Measurements from ENCODE around the gene SLITRK6.

SLITRK6 gene, protein sequence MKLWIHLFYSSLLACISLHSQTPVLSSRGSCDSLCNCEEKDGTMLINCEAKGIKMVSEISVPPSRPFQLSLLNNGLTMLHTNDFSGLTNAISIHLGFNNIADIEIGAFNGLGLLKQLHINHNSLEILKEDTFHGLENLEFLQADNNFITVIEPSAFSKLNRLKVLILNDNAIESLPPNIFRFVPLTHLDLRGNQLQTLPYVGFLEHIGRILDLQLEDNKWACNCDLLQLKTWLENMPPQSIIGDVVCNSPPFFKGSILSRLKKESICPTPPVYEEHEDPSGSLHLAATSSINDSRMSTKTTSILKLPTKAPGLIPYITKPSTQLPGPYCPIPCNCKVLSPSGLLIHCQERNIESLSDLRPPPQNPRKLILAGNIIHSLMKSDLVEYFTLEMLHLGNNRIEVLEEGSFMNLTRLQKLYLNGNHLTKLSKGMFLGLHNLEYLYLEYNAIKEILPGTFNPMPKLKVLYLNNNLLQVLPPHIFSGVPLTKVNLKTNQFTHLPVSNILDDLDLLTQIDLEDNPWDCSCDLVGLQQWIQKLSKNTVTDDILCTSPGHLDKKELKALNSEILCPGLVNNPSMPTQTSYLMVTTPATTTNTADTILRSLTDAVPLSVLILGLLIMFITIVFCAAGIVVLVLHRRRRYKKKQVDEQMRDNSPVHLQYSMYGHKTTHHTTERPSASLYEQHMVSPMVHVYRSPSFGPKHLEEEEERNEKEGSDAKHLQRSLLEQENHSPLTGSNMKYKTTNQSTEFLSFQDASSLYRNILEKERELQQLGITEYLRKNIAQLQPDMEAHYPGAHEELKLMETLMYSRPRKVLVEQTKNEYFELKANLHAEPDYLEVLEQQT

DNA sequence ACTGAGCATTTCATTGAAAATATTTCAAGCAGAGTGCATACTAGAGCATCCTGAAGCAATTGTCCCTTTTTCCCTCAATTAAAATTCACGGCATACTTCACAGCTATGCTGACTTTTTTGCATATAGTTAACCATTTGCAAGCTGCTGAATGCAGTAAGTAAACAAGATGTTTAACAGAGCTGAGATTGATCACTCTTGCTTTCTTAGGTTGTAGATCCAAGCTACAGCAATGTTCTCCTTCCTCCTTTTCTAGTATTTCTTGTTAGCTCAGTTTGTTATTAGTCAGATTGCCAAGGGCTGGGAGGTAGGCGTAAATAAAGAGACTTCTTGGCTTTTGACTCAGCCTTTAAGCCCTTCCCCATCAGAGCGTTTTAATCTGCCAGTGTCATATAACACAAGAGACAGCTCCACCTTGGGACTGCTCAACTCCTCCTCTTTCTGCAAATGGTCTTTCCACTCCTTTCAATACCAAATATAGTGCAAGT, at the start of gene SLITRK6:
SLITRK6 (minus strand) TSS at position 323 of the 486 bp plus-strand sequence. CDS start 2,911 bp downstream, outside the sequence.
- in situ Hi-C loops (cut with HindIII; ENCODE audit: low pct_unique_long_range_greater_than_20kb, low sequenced_read_pairs): no loop called here
- TF ChIP-seq JUND (IDR thresholded peaks at IDR 0.05; ENCODE audit: low read depth): no peak
- peak; percentile 5 to 77 for DNase-seq (ENCODE audit: low read depth in 1 of 2, low spot score in 1 of 2)

DNA sequence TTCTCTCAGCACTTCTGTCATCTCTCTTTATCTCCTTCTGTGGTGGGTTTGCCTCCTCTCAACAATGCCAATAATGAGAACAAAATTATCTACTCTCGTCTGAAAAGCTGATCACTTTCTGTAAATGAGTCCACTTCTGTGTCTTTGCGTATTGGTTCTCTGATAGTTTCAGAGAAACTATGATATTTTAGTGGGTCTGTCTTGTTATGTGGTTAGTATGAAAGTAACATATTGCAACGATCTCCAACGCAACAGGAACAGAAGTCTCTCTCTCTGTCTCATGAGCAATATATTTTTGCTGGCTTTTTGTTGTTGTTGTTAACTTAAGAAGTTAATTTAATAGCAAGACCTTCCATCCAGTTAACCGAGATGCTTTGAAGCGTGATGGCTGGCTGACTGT, 47.8 kb upstream of the SLITRK6 start:
- no peak for DNase-seq (ENCODE audit: low read depth in 1 of 2, low spot score in 1 of 2)
- no peak for TF ChIP-seq JUND (IDR thresholded peaks at IDR 0.05; ENCODE audit: low read depth)
- in situ Hi-C loops (cut with HindIII; ENCODE audit: low pct_unique_long_range_greater_than_20kb, low sequenced_read_pairs): no loop called here

DNA sequence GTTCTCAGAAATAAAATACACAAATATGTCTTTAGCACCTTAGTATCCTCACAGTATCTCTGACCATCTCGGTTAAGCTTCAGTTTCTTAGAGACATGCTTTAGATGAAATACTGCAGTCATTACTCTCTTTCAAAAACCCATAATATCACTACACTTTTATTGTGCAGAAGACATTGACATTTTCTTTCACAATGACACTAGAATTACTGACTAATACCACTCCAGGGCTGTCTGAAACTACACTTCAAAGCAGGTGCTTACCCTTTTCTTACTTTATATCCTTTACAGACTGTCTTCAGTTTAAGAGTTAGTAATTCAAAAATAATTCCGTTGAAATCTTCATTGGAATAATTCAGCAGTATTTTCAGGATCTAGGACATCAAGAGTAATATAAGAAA, 42.2 kb upstream of the SLITRK6 start:
- in situ Hi-C loops (cut with HindIII; ENCODE audit: low pct_unique_long_range_greater_than_20kb, low sequenced_read_pairs): no loop called here
- no peak for TF ChIP-seq JUND (IDR thresholded peaks at IDR 0.05; ENCODE audit: low read depth)
- no peak for DNase-seq (ENCODE audit: low read depth in 1 of 2, low spot score in 1 of 2)

DNA sequence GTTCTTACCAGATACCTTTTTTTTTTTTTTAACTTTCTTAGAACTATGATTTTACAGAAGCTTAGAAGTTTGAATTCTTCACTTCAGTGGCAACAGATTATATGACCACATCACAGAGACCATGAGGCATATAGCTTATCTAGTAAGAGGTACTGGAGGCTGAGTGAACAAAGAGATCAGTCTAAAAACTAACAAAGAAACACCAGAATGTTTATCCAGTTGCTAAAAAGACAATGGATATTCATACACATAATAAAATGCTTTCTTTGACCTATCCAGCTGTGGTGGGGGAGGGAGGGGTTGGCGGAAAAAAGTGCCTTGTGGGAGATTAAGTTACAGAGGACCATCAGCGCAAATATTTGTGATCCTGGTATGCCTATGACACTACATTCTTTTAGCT, 34.7 kb upstream of the SLITRK6 start:
- no peak for DNase-seq (ENCODE audit: low read depth in 1 of 2, low spot score in 1 of 2)
- in situ Hi-C loops (cut with HindIII; ENCODE audit: low pct_unique_long_range_greater_than_20kb, low sequenced_read_pairs): no loop called here
- TF ChIP-seq JUND (IDR thresholded peaks at IDR 0.05; ENCODE audit: low read depth): no peak

DNA sequence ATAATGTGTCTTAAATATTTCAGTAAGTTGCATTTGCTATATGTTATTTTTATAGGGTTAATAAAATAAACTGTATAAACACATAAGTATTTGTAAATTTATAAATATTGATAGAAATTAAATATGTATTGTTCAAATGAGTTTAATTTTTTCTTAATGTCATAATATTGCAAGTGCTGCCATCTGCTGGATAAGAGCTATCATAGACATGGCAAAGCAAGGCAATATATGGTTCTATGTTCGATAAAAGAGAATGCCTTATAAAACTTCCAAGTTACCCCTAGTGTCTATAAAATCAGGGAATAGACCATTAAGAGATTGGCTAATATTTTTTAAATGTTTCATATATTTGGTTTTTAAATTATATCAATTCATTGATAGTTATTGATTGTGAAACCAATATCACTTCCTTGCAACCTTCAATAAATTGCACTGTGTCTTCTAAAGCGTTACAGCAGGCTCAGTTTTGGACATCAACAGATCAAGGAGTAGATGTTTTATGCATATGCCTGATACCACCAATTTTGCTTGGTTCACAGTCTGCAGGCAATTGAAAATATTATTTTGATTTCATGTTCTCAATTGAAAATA, 29.0 kb upstream of the SLITRK6 start:
- peak in 1 of 2 experiments; percentile 42 for DNase-seq (ENCODE audit: low read depth in 1 of 2, low spot score in 1 of 2)
- no peak for TF ChIP-seq JUND (IDR thresholded peaks at IDR 0.05; ENCODE audit: low read depth)
- in situ Hi-C loops (cut with HindIII; ENCODE audit: low pct_unique_long_range_greater_than_20kb, low sequenced_read_pairs): no loop called here

DNA sequence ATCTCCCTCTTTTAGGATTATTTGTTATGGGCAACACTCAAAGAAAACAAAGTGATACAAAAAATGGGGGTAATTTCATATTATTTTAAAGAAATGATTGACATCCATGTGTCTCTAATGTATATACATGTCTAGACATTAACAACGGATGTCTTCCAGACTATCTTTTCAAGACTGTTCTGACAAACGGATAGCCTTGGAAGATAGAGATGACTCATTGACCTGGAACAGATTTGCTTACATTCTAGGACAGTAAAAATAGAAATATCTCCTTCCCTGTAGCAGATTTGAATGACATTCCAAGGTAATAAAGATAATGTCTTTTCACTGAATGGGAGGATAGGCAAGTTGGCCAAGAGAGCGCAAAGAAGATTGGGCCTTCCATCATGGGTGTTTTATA, 26.2 kb upstream of the SLITRK6 start:
- TF ChIP-seq JUND (IDR thresholded peaks at IDR 0.05; ENCODE audit: low read depth): no peak
- DNase-seq (ENCODE audit: low read depth in 1 of 2, low spot score in 1 of 2): no peak
- in situ Hi-C loops (cut with HindIII; ENCODE audit: low pct_unique_long_range_greater_than_20kb, low sequenced_read_pairs): no loop called here

DNA sequence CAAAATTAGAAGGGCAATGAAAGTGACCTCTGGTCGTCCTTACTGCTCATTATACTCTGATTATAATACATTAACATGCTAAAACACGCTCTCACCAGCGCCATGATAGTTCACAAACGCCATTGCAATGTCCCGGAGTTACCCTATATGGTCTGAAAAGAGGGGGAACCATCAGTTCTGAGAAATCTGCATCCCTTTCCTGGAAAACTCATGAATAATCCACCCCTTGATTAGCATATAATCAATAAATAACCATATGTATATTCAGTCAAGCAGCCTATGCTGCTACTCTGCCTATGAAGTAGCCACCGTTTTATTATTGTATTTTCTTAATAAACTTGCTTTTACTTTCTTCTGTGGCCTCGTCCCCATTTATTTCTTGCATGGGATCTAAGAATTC, 24.6 kb upstream of the SLITRK6 start:
- in situ Hi-C loops (cut with HindIII; ENCODE audit: low pct_unique_long_range_greater_than_20kb, low sequenced_read_pairs): no loop called here

DNA sequence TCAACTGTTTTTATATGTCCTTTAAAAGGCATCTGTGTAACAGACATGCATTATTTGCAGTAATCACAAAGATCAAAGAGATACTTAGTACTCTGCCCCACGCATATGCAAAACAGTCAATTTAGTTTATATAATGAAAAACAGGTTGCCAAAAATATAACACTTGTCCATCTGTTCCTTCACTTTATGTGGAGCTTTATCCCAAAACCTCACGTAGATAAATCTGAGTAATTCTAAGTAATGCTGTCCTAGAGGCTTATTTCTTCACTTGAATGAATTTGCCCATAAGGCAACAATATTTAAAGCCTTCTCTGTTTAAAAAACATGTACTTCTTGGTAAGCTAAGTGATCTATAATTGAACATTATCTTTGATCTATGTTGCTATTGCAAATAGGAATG, 20.3 kb upstream of the SLITRK6 start:
- in situ Hi-C loops (cut with HindIII; ENCODE audit: low pct_unique_long_range_greater_than_20kb, low sequenced_read_pairs): no loop called here
- DNase-seq (ENCODE audit: low read depth in 1 of 2, low spot score in 1 of 2): no peak
- TF ChIP-seq JUND (IDR thresholded peaks at IDR 0.05; ENCODE audit: low read depth): no peak

More for the DNA sequence above, 24.6 kb upstream of the SLITRK6 start:
- no peak for DNase-seq (ENCODE audit: low read depth in 1 of 2, low spot score in 1 of 2)
- TF ChIP-seq JUND (IDR thresholded peaks at IDR 0.05; ENCODE audit: low read depth): no peak

DNA sequence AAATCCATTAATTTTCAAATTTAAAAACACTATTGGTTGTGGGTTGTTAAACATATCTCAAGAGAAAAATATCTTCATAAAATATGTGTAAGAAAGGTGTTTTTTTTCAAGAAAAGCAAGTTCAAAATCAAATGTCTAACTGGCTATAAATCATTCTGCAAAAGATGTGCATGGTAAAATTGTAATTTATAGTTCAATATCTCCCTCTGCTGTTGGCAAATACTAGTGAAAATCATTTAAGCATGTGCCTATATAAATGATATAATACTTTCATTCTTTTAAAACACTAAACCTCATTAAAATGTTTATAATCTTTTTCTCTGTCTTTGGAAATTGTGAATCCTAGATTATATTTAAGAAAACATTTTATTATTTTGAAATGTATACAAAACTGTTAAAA, 17.2 kb upstream of the SLITRK6 start:
- TF ChIP-seq JUND (IDR thresholded peaks at IDR 0.05; ENCODE audit: low read depth): no peak
- DNase-seq (ENCODE audit: low read depth in 1 of 2, low spot score in 1 of 2): peak in 1 of 2 experiments; percentile 24
- in situ Hi-C loops (cut with HindIII; ENCODE audit: low pct_unique_long_range_greater_than_20kb, low sequenced_read_pairs): no loop called here

DNA sequence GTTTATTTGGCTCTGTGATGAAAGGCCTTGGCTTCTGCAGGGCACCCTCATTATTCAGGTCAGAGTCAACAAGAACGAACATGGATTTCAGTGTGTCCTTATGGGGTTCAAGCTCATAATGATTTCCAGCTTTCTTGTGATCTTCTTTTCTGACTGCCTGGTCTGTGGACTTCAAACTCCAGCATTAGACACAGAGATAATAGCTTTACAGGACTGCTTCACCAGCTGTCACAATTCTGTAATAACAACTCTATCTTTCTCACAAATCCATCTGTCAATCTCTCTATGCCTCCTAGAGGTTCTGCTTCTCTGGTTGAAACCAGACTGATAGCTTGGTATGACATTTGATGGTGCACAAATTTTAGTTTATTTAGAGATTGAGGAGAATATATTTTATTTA, 13.1 kb upstream of the SLITRK6 start:
- TF ChIP-seq JUND (IDR thresholded peaks at IDR 0.05; ENCODE audit: low read depth): no peak
- DNase-seq (ENCODE audit: low read depth in 1 of 2, low spot score in 1 of 2): no peak
- in situ Hi-C loops (cut with HindIII; ENCODE audit: low pct_unique_long_range_greater_than_20kb, low sequenced_read_pairs): no loop called here

DNA sequence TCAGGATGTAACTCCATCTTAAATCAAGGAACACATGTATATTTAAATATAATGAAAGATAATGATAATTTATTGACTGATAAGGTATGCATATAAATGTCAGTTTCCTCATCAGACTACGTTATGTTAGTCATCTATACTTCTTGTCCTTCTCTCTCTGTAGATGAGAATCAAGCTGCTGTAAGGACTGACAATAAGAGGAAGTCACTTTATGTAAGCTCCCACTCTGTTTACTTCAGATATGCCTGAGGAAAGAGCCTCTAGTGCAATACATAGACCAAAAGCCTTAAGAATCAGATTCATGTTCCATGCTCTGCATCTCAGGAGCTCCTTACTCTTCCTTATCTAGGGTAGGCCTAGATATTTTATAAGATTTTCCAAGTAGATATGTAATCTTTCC, 9.6 kb upstream of the SLITRK6 start:
- DNase-seq (ENCODE audit: low read depth in 1 of 2, low spot score in 1 of 2): no peak
- no peak for TF ChIP-seq JUND (IDR thresholded peaks at IDR 0.05; ENCODE audit: low read depth)
- in situ Hi-C loops (cut with HindIII; ENCODE audit: low pct_unique_long_range_greater_than_20kb, low sequenced_read_pairs): no loop called here

DNA sequence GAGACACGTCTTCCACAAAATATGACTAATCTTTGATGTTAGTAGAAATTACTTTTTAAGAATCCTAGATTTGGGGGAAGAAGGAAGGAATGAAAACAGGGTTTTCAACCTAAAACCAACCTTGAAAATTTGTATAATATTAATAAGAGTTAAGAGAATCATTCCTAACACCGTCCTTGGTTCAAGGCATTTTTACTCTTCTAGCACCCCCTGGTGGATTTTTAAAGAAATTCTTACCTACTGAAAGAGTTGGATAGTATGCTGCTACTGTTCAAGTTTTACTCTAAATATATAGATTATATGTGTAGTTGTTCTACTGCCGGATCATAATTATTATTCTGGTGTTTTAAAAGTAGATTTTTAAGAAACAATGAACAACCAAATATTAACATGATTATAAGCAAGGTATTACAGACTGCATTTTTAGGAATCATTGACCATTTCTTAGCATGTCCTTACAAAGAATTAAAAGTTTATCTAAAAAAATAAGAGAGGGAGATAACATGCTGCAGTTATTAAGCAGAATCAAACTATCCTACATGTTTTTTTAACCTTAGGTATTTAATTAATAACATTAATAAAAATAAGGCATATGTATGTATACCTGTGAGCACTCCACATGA, 7.4 kb upstream of the SLITRK6 start:
- in situ Hi-C loops (cut with HindIII; ENCODE audit: low pct_unique_long_range_greater_than_20kb, low sequenced_read_pairs): no loop called here
- TF ChIP-seq JUND (IDR thresholded peaks at IDR 0.05; ENCODE audit: low read depth): no peak
- peak in 1 of 2 experiments; percentile 61 for DNase-seq (ENCODE audit: low read depth in 1 of 2, low spot score in 1 of 2)
